WTC11 (cell line): ENCODE results near the gene RBFOX2.

Experiments
- CTCF ChIP-seq: fragments of 200-600 bp; IDR thresholded peaks from 2 replicates; pipeline ENCODE4 v1.8.0; 2022; ENCODE audit warnings: antibody characterized with exemption
- ELF4 ChIP-seq: sonication (generic); formaldehyde crosslinking; IDR thresholded peaks from 2 replicates; pipeline ENCODE4 v1.8.1; 2022; ENCODE audit warnings: low read depth, mild to moderate bottlenecking, moderate library complexity, missing genetic modification reagents
- GABPB1 ChIP-seq: sonication (generic); formaldehyde crosslinking; IDR thresholded peaks from 2 replicates; pipeline ENCODE4 v1.8.1; 2023; ENCODE audit warnings: mild to moderate bottlenecking, missing genetic modification reagents
- HMGXB4 ChIP-seq: sonication (generic); formaldehyde crosslinking; IDR thresholded peaks from 2 replicates; pipeline ENCODE4 v1.8.1; 2023; ENCODE audit warnings: mild to moderate bottlenecking, moderate library complexity, missing genetic modification reagents
- JUN ChIP-seq: sonication (generic); formaldehyde crosslinking; IDR thresholded peaks from 2 replicates; pipeline ENCODE4 v1.8.0; 2023; ENCODE audit warnings: mild to moderate bottlenecking, missing genetic modification reagents
- MXD4 ChIP-seq: fragments of 250-450 bp; sonication (Bioruptor Pico); IDR thresholded peaks from 2 replicates; pipeline ENCODE4 v1.8.0; 2021; ENCODE audit warnings: mild to moderate bottlenecking, moderate library complexity, borderline replicate concordance
- RELA ChIP-seq: sonication (generic); formaldehyde crosslinking; IDR thresholded peaks from 2 replicates; pipeline ENCODE4 v1.8.1; 2022; ENCODE audit warnings: missing genetic modification reagents, mild to moderate bottlenecking, borderline replicate concordance
- SMAD3 ChIP-seq: sonication (generic); formaldehyde crosslinking; IDR thresholded peaks from 2 replicates; pipeline ENCODE4 v1.8.0; 2022; ENCODE audit warnings: missing genetic modification reagents, mild to moderate bottlenecking, borderline replicate concordance
- ZMAT4 ChIP-seq: fragments of 250-450 bp; sonication (Bioruptor Pico); IDR thresholded peaks from 2 replicates; pipeline ENCODE4 v1.9.0; 2021; ENCODE audit warnings: mild to moderate bottlenecking
- ZNF317 ChIP-seq: sonication (generic); formaldehyde crosslinking; IDR thresholded peaks from 2 replicates; pipeline ENCODE4 v1.8.1; 2023; ENCODE audit warnings: low read depth, mild to moderate bottlenecking, moderate library complexity, missing genetic modification reagents, borderline replicate concordance
- TF ChIP-seq, protein P1 (sequence below): sonication (generic); formaldehyde crosslinking; IDR thresholded peaks from 2 replicates; pipeline ENCODE4 v1.8.1; 2023; ENCODE audit warnings: mild to moderate bottlenecking, missing genetic modification reagents

DNA sequence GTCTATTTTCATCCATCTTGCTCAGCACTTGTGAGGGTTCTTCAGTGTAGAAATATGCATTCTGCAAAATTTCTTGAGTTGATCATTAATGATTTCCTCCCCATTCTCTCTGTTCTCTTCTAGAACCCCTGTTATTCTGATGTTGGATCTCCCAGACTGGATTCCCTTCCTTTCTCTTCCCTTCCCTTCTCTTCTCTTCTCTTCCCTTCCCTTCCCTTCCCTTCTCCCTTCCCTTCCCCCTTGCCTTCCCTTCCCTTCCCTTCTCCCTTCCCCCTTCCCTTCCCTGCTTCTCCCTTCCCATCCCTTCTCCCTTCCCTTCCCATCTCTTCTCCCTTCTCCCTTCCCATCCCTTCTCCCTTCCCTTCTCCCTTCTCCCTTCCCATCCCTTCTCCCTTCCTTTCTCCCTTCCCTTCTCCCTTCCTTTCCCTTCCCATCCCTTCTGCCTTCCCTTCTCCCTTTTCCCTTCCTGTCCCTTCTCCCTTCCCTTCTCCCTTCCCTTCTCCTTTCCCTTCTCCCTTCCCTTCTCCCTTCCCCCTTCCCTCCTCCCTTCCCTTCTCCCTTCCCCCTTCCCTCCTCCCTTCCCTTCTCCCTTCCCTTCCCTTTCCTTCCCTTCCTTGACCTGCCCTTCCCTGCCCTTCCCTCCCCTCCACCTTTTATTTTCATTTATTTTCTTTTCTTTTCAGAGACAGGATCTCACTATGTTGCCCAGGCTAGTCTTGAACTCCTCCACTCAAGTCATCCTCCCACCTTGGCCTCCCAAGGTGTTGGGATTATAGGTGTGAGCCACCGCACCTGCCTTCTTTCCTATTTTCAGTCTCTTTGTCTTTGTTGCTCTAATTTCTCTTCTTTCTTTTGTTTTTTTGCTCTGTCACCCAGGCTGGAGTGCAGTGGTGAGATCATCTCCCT, 24.9 kb upstream of the RBFOX2 start:
- no peak for TF ChIP-seq RELA (CRISPR knock-in tag)
- TF ChIP-seq CTCF = no peak
- TF ChIP-seq, protein P1, sequence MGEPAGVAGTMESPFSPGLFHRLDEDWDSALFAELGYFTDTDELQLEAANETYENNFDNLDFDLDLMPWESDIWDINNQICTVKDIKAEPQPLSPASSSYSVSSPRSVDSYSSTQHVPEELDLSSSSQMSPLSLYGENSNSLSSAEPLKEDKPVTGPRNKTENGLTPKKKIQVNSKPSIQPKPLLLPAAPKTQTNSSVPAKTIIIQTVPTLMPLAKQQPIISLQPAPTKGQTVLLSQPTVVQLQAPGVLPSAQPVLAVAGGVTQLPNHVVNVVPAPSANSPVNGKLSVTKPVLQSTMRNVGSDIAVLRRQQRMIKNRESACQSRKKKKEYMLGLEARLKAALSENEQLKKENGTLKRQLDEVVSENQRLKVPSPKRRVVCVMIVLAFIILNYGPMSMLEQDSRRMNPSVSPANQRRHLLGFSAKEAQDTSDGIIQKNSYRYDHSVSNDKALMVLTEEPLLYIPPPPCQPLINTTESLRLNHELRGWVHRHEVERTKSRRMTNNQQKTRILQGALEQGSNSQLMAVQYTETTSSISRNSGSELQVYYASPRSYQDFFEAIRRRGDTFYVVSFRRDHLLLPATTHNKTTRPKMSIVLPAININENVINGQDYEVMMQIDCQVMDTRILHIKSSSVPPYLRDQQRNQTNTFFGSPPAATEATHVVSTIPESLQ (CRISPR knock-in tag) = no peak
- TF ChIP-seq SMAD3 (CRISPR knock-in tag) = no peak
- TF ChIP-seq JUN (CRISPR knock-in tag) = no peak
- no peak for TF ChIP-seq HMGXB4 (CRISPR knock-in tag)
- no peak for TF ChIP-seq GABPB1
- no peak for TF ChIP-seq MXD4 (CRISPR knock-in tag)
- TF ChIP-seq ZMAT4 (CRISPR knock-in tag) = no peak
- no peak for TF ChIP-seq ELF4 (CRISPR knock-in tag)
- no peak for TF ChIP-seq ZNF317 (CRISPR knock-in tag)
